Measurements from ENCODE around the gene ERICH2. TPM values are rescaled to one million over a fixed set of nuclear protein-coding genes. Genes with fewer than 3 reads are reported as not detected.

Gene ERICH2
- total RNA-seq, 4 donors from 2014 or later = 0.98 TPM; not detected in 3

GRCh38 chr2:170813611-170814532 lies 43.7 kb downstream of the ERICH2 start:
- Histone ChIP-seq H3K27ac (no peak overlapping the region), H3K9me3 (no peaks in the 10 kb centered on the region), H3K27me3 (peaks cover under 1 to 61% of the 10 kb centered on the region in 2 donors), H3K4me3 (no peak overlapping the region), H3K4me1 (peaks cover 0 to 60% (median 39%) of the 10 kb centered on the region in 4 donors), H3K36me3 (no peaks in the 10 kb centered on the region)
- DNase-seq (ENCODE audit: low spot score in 2 of 2) = no peak
- TF ChIP-seq POLR2A (IDR thresholded peaks at IDR 0.05) (no peak), EP300 (IDR thresholded peaks at IDR 0.05) (no peak), CTCF (IDR thresholded peaks at IDR 0.05) (no peak)
- 3 to 5% methylated on average over 41 of the region's 41 CpGs for WGBS, 2 donors

DNA sequence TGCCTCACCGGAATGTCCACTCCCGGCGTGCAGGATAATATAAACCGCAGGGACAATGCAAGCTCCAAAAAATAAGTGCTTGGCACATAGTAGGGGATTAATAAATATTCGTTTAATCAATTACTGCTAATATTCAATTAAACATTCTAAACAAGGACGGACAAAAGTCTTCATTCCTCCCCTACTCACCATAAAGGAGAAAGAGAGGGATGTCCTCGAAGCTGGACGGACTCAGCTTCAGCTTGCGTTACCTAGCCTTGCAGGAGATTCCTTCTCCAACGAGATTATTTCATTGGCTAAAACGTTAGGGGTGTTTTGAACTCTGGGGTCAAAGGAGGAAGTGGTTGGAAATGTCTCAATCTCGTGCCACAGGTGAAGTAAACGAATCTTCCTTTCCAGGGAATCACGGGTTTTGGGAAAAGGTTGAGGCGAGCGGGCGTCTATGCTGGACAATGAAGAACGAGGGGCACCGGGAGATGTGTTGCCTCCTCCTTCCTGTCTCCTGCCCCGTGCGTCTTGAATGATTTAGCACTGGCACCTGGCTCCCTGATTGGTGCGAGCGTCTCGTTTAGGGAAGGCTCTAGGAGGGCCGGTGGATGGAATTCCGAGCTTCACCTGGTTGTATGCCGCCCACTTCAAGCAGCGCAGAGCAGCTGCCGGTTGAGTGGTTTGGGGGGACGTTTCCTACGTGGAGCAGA lies 44.5 kb downstream of the ERICH2 start:
- Histone ChIP-seq H3K27ac (no peak overlapping the region), H3K36me3 (no peaks in the 10 kb centered on the region), H3K27me3 (peaks cover 3 to 69% of the 10 kb centered on the region in 2 donors), H3K4me3 (no peak overlapping the region), H3K9me3 (no peaks in the 10 kb centered on the region), H3K4me1 (peaks cover 0 to 62% (median 40%) of the 10 kb centered on the region in 4 donors)
- DNase-seq (ENCODE audit: low spot score in 2 of 2) = no peak
- whole genome bisulfite sequencing, 2 donors = 11 to 19% methylated on average over 19 to 31 of the region's 31 CpGs
- TF ChIP-seq POLR2A (IDR thresholded peaks at IDR 0.05) (no peak), CTCF (IDR thresholded peaks at IDR 0.05) (no peak), EP300 (IDR thresholded peaks at IDR 0.05) (no peak)

DNA sequence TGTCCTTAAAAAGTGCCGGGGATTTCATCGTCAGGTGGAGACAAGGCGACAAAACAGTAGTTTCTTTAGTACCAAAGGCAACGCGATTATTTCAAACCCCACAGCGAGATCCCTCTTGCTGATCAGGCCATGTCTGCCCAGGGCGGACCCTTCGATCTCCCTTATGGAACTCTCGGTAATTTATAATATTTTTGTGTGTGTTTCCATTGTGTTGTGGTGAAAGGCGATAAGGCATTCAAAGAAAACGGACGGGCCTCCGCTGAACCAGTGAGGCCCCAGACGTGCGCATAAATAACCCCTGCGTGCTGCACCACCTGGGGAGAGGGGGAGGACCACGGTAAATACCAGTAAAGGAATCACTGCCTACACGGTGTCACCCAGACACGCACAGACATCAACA lies 45.1 kb downstream of the ERICH2 start:
- Histone ChIP-seq H3K4me1 (peaks cover 0 to 68% (median 46%) of the 10 kb centered on the region in 4 donors), H3K9me3 (no peaks in the 10 kb centered on the region), H3K4me3 (peak overlapping the region in 1 of 4 donors; percentile 42), H3K27ac (no peak overlapping the region), H3K36me3 (no peaks in the 10 kb centered on the region), H3K27me3 (peaks cover 6 to 75% of the 10 kb centered on the region in 2 donors)
- 3% methylated on average over 19 of the region's 19 CpGs for WGBS, 2 donors
- no peak for DNase-seq (ENCODE audit: low spot score in 2 of 2)
- TF ChIP-seq CTCF (IDR thresholded peaks at IDR 0.05) (no peak), EP300 (IDR thresholded peaks at IDR 0.05) (no peak), POLR2A (IDR thresholded peaks at IDR 0.05) (no peak)

GRCh38 chr2:170815746-170816503 lies 45.7 kb downstream of the ERICH2 start:
- Histone ChIP-seq H3K9me3 (no peaks in the 10 kb centered on the region), H3K4me3 (peak overlapping the region in 3 of 4 donors; percentile 36 to 42 (median 41)), H3K27me3 (peaks cover 6 to 81% of the 10 kb centered on the region in 2 donors), H3K27ac (no peak overlapping the region), H3K4me1 (peaks cover 0 to 74% (median 51%) of the 10 kb centered on the region in 4 donors), H3K36me3 (no peaks in the 10 kb centered on the region)
- peak in 1 of 2 donors; percentile 53 for DNase-seq (ENCODE audit: low spot score in 2 of 2)
- 1 to 4% methylated on average over 37 to 51 of the region's 52 CpGs for WGBS, 2 donors
- TF ChIP-seq EP300 (IDR thresholded peaks at IDR 0.05) (no peak), CTCF (IDR thresholded peaks at IDR 0.05) (peak; percentile 55 to 84 (median 75))
